NB4 (cell line): ENCODE measurements around the gene MRPL12.

Experiments
- CTCF ChIP-seq: IDR thresholded peaks from one replicate; pipeline ENCODE4 v1.5.1; 2012; ENCODE audit warnings: low read depth, low read length
- MAX ChIP-seq: IDR thresholded peaks from 2 replicates; pipeline ENCODE4 v1.6.1; 2011; ENCODE audit warnings: low read depth, low read length

GRCh38 chr17:81712468-81713003, 9.4 kb downstream of the MRPL12 start:
- no peak for TF ChIP-seq CTCF
- TF ChIP-seq MAX = no peak
